ENCODE results near the gene RNF215.

RNF215 gene

DNA sequence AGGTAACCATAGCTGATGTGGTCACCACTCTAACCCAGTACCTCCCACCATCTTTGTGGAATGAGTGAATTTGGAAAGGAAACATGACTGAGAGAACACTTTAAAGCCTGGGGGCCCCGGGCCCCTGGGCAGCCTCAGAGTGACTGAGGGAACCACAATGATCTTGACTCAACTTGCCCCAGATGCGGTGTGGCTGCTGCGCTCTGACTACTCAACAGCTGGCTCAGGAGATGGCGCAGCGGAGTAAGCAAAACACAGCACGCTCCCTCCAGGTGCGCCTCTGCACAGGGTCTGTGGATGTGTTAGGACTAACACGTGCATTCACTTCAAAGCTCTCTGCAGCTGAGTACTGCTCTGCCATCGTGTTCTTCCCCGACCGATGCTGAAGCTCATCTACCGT is 5.9 kb downstream of the RNF215 start:
- H3K27me3 Mint-ChIP-seq: no peaks in the 10 kb centered on the region
- H3K9me3 Mint-ChIP-seq: no peaks in the 10 kb centered on the region
- H3K27ac Mint-ChIP-seq (ENCODE audit: low read depth): no peak overlapping the region
- ATAC-seq (replicated peaks; ENCODE audit: extremely low read depth, poor library complexity, severe bottlenecking) (no peak), DNase-seq (ENCODE audit: low spot score in 2 of 2) (no peak)
- peaks cover 3% of the 10 kb centered on the region for H3K4me1 Mint-ChIP-seq
- no peak overlapping the region for H3K4me3 Mint-ChIP-seq
- H3K36me3 Mint-ChIP-seq (ENCODE audit: insufficient read depth): peaks cover 2% of the 10 kb centered on the region

DNA sequence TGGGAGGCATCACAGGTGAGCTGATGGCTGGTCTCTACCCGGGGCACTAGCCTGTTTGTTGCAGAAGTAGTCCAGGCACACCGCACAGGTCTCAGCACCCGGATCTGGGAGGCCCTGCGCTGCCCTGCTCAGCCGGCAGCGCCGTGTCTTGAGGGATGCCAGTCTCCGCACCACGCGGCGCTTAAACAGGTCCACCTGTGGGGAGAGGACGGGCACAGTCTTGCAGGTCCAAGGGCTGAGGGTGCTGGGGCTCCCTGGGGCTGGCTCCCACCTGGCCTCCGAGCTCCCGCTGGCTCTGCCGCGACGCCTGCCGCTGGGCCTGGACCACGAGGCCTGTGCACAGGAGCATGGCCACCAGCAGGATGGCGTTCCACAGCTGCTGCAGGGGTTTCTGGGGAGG is 7.2 kb downstream of the RNF215 start:
- DNase-seq (ENCODE audit: low spot score in 2 of 2) (no peak), ATAC-seq (replicated peaks; ENCODE audit: extremely low read depth, poor library complexity, severe bottlenecking) (no peak)
- Mint-ChIP-seq H3K4me3 (no peak overlapping the region), H3K9me3 (no peaks in the 10 kb centered on the region), H3K27me3 (no peaks in the 10 kb centered on the region), H3K4me1 (no peaks in the 10 kb centered on the region), H3K36me3 (ENCODE audit: insufficient read depth) (peaks cover 2% of the 10 kb centered on the region), H3K27ac (ENCODE audit: low read depth) (no peak overlapping the region)

DNA sequence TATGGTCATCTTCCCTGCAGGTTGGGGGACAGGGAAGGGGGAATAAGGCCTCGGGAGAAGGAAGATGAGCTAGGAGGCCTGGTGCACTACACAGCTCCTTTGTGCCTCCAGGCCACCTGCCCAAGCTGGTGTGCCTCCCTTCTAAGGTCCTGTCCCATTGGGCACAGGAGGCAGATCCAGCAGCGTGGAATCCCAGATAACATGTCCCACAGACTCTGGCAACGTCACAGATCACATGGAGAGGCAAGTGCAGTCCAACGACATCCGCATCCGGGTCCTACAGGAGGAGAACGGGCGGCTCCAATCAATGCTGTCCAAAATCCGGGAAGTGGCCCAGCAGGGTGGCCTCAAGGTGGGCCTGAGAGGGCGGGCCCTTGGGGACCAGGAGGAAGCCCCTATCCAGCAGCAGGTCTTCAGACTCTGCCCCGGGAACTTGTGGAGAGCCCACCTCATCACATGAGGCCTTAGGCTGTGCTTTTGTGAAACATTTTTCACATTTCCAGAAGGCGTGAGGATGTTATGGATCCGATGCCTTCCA is 11.8 kb downstream of the RNF215 start:
- no peak overlapping the region for H3K27ac Mint-ChIP-seq (ENCODE audit: low read depth)
- DNase-seq (ENCODE audit: low spot score in 2 of 2) (no peak), ATAC-seq (replicated peaks; ENCODE audit: extremely low read depth, poor library complexity, severe bottlenecking) (no peak)
- no peaks in the 10 kb centered on the region for H3K4me1 Mint-ChIP-seq
- H3K9me3 Mint-ChIP-seq: no peaks in the 10 kb centered on the region
- no peaks in the 10 kb centered on the region for H3K27me3 Mint-ChIP-seq
- no peak overlapping the region for H3K4me3 Mint-ChIP-seq
- H3K36me3 Mint-ChIP-seq (ENCODE audit: insufficient read depth): peaks cover 7% of the 10 kb centered on the region

DNA sequence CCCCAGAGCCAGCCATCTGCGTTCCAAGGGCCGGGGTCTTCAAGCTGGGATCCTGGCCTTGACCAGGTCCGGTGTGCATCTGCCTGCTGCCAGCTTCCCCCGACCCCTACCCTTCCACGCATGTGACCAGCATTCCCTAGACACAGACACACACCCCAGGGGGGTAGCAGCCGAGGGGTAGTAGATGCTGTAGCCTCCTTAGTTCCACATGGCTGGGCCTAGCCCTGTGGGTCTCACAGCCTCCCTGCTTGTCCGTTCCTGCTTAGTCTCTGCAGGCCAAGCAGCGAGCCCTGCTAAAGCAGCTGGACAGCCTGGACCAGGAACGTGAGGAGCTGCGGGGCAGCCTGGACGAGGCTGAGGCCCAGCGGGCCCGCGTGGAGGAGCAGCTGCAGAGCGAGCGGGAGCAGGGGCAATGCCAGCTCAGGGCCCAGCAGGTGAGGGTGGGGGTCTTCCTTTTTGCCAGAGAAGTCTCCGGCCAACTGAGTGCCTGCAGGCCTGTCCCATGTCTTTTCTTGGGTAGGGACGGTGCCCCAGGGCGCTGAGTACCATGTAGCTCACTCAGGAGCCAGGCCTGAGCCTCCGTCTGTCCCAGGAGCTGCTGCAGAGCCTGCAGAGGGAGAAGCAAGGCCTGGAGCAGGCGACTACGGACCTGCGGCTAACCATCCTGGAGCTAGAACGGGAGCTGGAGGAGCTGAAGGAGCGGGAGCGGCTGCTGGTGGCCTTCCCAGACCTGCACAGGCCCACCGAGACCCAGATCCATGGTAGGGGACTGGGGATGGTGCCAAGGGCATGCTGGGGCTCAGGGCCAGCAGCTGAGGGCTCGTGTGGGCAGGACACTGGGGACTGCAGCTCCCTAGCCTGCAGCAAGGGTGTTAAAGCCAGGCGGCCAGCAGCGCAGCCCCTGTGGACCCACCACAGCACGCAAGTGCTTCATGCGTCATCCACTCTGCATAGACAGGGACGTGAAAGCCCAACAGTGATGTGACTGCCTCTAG is 13.6 kb downstream of the RNF215 start:
- ATAC-seq (replicated peaks; ENCODE audit: extremely low read depth, poor library complexity, severe bottlenecking): no peak
- peaks cover 7% of the 10 kb centered on the region for H3K36me3 Mint-ChIP-seq (ENCODE audit: insufficient read depth)
- no peak for DNase-seq (ENCODE audit: low spot score in 2 of 2)
- no peaks in the 10 kb centered on the region for H3K4me1 Mint-ChIP-seq
- H3K4me3 Mint-ChIP-seq: no peak overlapping the region
- no peaks in the 10 kb centered on the region for H3K9me3 Mint-ChIP-seq
- no peak overlapping the region for H3K27ac Mint-ChIP-seq (ENCODE audit: low read depth)
- no peaks in the 10 kb centered on the region for H3K27me3 Mint-ChIP-seq

DNA sequence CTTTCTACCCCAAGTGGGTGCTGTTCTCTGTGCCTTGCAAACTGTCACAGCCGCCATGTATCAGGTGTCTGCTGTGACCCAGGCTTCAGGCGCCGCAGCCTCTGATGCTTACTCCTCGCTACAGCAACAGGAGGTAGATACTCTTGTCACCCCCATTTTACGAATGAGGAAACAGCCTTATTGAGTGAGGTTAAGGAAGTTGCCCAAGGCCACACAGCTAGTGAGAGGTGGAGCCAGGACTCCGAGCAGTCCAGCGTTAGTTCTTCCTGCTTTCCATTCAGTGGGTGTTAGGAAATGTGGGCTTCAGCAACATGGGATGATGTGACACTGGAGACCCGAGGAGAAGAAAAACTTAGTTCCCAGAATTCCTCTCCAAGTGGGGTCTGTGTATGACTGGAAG is 14.3 kb downstream of the RNF215 start:
- ATAC-seq (replicated peaks; ENCODE audit: extremely low read depth, poor library complexity, severe bottlenecking) (no peak), DNase-seq (ENCODE audit: low spot score in 2 of 2) (no peak)
- Mint-ChIP-seq H3K36me3 (ENCODE audit: insufficient read depth) (peaks cover 11% of the 10 kb centered on the region), H3K4me1 (no peaks in the 10 kb centered on the region), H3K27me3 (no peaks in the 10 kb centered on the region), H3K27ac (ENCODE audit: low read depth) (no peak overlapping the region), H3K4me3 (no peak overlapping the region), H3K9me3 (no peaks in the 10 kb centered on the region)

DNA sequence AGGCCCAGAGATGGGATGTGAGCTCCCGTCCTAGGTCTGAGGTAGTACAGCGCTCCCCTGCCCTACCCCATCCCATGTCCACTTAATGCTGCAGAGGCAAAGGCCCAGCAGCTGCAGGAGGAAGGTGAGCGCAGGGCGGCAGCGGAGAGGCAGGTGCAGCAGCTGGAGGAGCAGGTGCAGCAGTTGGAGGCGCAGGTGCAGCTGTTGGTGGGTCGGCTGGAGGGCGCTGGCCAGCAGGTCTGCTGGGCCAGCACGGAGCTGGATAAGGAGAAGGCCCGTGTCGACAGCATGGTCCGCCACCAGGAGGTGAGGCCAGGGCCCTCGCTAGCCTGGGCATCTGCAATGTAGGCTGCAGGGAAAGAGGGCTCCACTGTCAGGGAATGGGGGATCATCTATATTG is 15.2 kb downstream of the RNF215 start:
- H3K4me3 Mint-ChIP-seq: no peak overlapping the region
- DNase-seq (ENCODE audit: low spot score in 2 of 2) (no peak), ATAC-seq (replicated peaks; ENCODE audit: extremely low read depth, poor library complexity, severe bottlenecking) (no peak)
- H3K4me1 Mint-ChIP-seq: no peaks in the 10 kb centered on the region
- H3K27me3 Mint-ChIP-seq: no peaks in the 10 kb centered on the region
- H3K27ac Mint-ChIP-seq (ENCODE audit: low read depth): no peak overlapping the region
- no peaks in the 10 kb centered on the region for H3K9me3 Mint-ChIP-seq
- peaks cover 10% of the 10 kb centered on the region for H3K36me3 Mint-ChIP-seq (ENCODE audit: insufficient read depth)

DNA sequence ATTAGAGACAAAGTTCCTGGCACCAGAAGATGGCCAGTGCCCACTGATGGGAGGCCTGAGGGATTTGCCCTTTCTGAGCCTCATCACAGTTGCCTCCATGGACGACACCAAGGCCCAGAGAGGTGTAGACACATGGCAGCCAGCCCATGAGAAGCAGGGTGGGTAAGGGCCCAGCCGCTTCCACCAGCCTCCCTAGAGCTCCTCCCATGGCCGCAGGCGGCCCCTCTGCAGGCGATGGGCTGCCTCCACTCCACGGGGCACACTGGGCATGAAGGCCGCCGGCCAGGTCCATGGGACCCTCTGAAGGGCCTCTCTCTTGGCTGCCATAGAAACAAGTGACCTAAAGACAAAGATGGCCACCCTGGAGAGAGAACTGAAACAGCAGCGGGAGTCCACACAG is 15.9 kb downstream of the RNF215 start:
- Mint-ChIP-seq H3K4me3 (no peak overlapping the region), H3K4me1 (no peaks in the 10 kb centered on the region), H3K27ac (ENCODE audit: low read depth) (no peak overlapping the region)

DNA sequence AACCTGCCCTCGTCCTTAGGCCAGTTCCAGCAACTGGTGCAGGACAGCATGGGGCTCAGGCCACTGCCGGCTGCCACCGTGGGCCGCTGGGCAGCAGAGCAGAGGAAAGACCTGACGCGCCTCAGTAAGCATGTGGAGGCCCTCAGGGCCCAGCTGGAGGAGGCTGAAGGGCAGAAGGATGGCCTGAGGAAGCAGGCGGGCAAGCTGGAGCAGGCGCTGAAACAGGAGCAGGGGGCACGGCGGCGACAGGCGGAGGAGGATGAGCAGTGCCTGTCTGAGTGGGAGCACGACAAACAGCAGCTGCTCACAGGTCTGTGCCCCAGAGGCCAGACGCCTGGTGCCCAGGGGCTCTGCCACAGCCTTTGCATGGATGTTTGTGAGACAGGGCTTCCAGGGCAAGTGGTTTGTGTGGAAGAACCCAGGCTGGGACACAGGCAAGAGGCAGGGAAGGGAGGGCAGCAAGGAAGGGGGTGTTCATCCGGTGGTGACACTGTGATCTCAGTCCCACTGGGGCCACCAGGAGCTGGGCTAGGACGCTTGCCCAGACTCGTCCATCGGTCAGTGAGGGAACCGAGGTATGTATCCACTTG is 16.5 kb downstream of the RNF215 start:
- ATAC-seq (replicated peaks; ENCODE audit: extremely low read depth, poor library complexity, severe bottlenecking): no peak
- Mint-ChIP-seq H3K27ac (ENCODE audit: low read depth) (no peak overlapping the region), H3K9me3 (no peaks in the 10 kb centered on the region), H3K4me1 (no peaks in the 10 kb centered on the region), H3K27me3 (no peaks in the 10 kb centered on the region), H3K36me3 (ENCODE audit: insufficient read depth) (peaks cover 10% of the 10 kb centered on the region), H3K4me3 (no peak overlapping the region)
- no peak for DNase-seq (ENCODE audit: low spot score in 2 of 2)

More for the DNA sequence above, 15.9 kb downstream of the RNF215 start:
- no peak for DNase-seq (ENCODE audit: low spot score in 2 of 2)
- no peak for ATAC-seq (replicated peaks; ENCODE audit: extremely low read depth, poor library complexity, severe bottlenecking)
- H3K9me3 Mint-ChIP-seq: no peaks in the 10 kb centered on the region
- H3K36me3 Mint-ChIP-seq (ENCODE audit: insufficient read depth): peaks cover 10% of the 10 kb centered on the region
- no peaks in the 10 kb centered on the region for H3K27me3 Mint-ChIP-seq

DNA sequence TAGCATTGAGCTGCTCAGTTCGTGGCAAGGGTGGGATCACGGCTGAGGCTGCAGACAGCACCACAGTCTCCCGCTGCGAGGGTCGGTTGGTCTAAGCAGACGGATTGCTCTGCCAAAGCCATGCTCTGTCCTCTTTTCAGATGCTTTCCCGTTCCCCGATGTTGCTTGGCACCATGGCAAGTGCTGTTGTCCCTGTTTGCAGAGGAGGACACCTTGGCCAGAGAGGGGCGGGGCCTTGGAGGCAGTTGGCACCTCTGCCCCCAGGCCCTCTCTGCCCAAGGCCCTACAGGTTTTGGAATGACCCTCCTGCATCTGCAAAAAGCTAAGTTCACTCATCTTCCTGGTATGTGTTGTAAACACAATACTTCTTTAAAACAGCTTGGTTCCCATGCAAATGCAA is 18.8 kb downstream of the RNF215 start:
- ATAC-seq (replicated peaks; ENCODE audit: extremely low read depth, poor library complexity, severe bottlenecking) (no peak), DNase-seq (ENCODE audit: low spot score in 2 of 2) (no peak)
- no peaks in the 10 kb centered on the region for H3K9me3 Mint-ChIP-seq
- peaks cover 10% of the 10 kb centered on the region for H3K36me3 Mint-ChIP-seq (ENCODE audit: insufficient read depth)
- H3K27me3 Mint-ChIP-seq: no peaks in the 10 kb centered on the region
- no peak overlapping the region for H3K4me3 Mint-ChIP-seq
- no peak overlapping the region for H3K27ac Mint-ChIP-seq (ENCODE audit: low read depth)
- no peaks in the 10 kb centered on the region for H3K4me1 Mint-ChIP-seq

DNA sequence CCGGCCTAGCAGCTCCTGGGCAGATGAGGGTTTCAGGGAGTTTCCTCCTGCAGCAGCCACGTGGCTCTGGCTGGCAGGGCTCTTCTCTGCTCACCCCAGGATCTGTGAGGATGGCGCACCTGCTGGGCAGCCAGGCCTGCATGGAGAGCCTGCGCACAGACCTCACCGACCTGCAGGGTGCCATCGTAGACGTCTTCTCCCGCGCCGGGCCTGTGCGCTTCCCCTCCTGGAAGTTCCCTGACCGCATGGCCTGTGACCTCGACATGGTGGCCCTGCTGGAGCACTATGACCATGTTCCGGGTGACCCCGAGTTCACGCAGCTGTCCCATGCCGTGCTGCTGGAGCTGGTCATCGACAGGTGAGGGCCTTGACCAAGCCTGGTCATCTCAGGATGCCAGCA is 21.3 kb downstream of the RNF215 start:
- H3K9me3 Mint-ChIP-seq: no peaks in the 10 kb centered on the region
- H3K36me3 Mint-ChIP-seq (ENCODE audit: insufficient read depth): peaks cover 10% of the 10 kb centered on the region
- DNase-seq (ENCODE audit: low spot score in 2 of 2) (no peak), ATAC-seq (replicated peaks; ENCODE audit: extremely low read depth, poor library complexity, severe bottlenecking) (no peak)
- peaks cover 10% of the 10 kb centered on the region for H3K4me1 Mint-ChIP-seq
- no peak overlapping the region for H3K4me3 Mint-ChIP-seq
- H3K27ac Mint-ChIP-seq (ENCODE audit: low read depth): no peak overlapping the region
- H3K27me3 Mint-ChIP-seq: no peaks in the 10 kb centered on the region

DNA sequence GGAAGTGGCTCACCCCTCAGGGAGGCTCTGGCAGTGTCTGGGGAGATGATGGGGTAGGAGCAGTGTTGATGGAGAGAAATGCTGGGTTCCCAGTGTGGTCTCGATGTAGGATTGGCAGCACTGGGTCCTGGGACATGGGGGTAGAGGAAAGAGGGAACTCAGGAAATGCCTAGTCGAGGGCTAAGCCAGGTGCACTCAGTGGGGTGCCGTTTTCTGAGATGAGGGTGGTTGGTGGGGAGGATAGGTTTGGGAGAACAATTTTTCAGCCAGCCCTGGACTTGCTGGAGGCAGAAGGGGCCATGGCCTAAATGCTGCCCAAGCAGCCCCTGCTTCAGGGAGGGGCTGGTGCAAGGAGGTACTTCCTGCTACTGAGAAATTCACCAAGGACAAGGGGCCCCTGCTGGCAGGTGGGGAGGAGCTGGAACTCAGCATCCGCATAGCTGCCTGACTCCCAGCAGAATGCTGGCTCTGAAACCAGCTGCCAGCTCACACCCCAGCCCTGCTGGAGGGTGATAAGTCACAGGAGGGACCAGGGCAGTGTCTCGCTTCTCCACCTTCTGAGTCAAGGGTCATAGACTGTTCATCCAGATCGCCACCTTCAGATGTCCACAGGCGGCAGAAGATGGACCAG is 24.4 kb downstream of the RNF215 start:
- no peak overlapping the region for H3K4me3 Mint-ChIP-seq
- ATAC-seq (replicated peaks; ENCODE audit: extremely low read depth, poor library complexity, severe bottlenecking) (no peak), DNase-seq (ENCODE audit: low spot score in 2 of 2) (no peak)
- H3K36me3 Mint-ChIP-seq (ENCODE audit: insufficient read depth): peaks cover 3% of the 10 kb centered on the region
- H3K27me3 Mint-ChIP-seq: no peaks in the 10 kb centered on the region
- no peak overlapping the region for H3K27ac Mint-ChIP-seq (ENCODE audit: low read depth)
- peaks cover 14% of the 10 kb centered on the region for H3K4me1 Mint-ChIP-seq
- H3K9me3 Mint-ChIP-seq: no peaks in the 10 kb centered on the region

DNA sequence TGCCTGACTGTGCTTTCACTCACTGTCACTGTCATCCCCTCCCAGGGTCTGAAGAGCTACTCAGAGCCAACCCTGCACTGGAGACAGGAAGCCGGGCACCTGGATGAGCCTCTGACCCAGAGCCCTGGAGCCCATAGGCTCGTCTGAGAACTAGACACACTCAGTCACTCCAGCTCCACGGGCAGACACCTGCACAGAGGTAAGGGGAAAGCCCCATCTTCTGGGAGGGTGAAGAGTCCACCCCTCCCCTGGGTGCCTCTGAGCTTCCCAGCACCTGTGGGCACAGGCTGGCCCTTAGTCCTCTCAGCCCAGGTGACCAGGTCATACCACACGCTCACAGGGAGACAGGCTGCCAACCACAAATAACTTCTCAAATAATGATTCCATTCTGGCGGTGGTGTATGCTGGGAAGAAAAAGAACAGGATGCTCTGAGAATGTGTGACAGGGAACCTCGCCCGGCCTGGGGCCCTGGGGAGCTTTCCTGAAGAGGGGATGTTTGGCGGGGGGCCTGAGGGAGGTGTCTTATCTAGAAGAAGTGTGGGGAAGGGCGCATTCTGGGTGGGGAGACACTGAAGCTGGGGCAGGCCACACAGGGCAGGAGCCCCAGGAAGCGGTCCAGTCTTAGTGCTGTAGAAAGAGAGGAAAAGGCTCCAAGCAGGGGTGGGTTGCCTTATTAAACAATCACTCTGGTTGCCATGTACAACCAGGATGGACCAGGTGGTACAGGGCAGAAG is 25.1 kb downstream of the RNF215 start:
- Mint-ChIP-seq H3K27me3 (no peaks in the 10 kb centered on the region), H3K27ac (ENCODE audit: low read depth) (no peak overlapping the region), H3K4me1 (peaks cover 19% of the 10 kb centered on the region), H3K4me3 (no peak overlapping the region), H3K9me3 (no peaks in the 10 kb centered on the region), H3K36me3 (ENCODE audit: insufficient read depth) (peaks cover 3% of the 10 kb centered on the region)
- DNase-seq (ENCODE audit: low spot score in 2 of 2): no peak
- no peak for ATAC-seq (replicated peaks; ENCODE audit: extremely low read depth, poor library complexity, severe bottlenecking)
